HEK293 (cell line): Measurements from ENCODE around the gene ZBTB44.

ENCODE experiments used
- CTCF ChIA-PET: fragments of 350-600 bp; formaldehyde crosslinking; extraction: SDS; loops from one replicate; lab custom pipeline; 2021; ENCODE audit warnings: antibody characterized with exemption; lab: Yijun Ruan, JAX
- POLR2A ChIA-PET: fragments of 300-600 bp; formaldehyde crosslinking; extraction: SDS; loops from one replicate; lab custom pipeline; 2020; ENCODE audit warnings: antibody characterized with exemption, inconsistent platforms; lab: Yijun Ruan, JAX
- H3K27ac ChIP-seq: fragments of 200-500 bp; sonication (Bioruptor generic); 2 replicates; pipeline ENCODE4 v1.5.1; 2014; ENCODE audit warnings: low read depth, low read length, control low read depth, inconsistent platforms; ENCODE audit errors: extremely low read depth
- H3K36me3 ChIP-seq, 2 experiments: fragments of 200-500 bp in 1 of 2; sonication (Bioruptor generic) in 1 of 2; 1 replicate in 1 of 2; 2 replicates in 1 of 2; pipeline ENCODE4 v1.5.1; 2014 to 2017; ENCODE audit warnings: inconsistent platforms in 2 of 2, low read length in 2 of 2; ENCODE audit not compliant: control insufficient read depth in 2 of 2, insufficient read depth in 1 of 2
- H3K4me1 ChIP-seq: fragments of 200-500 bp; sonication (Bioruptor generic); 2 replicates; pipeline ENCODE4 v1.5.1; 2014; ENCODE audit warnings: mild to moderate bottlenecking, low read length, inconsistent platforms; ENCODE audit not compliant: control insufficient read depth, insufficient read depth
- H3K4me3 ChIP-seq: 2 replicates; pipeline ENCODE4 v1.5.1; 2011; ENCODE audit warnings: low read depth, mild to moderate bottlenecking, control low read depth, low read length, moderate library complexity
- H3K9me3 ChIP-seq: fragments of 200-500 bp; sonication (Bioruptor generic); 2 replicates; pipeline ENCODE4 v1.5.1; 2014; ENCODE audit warnings: low read depth, low read length, inconsistent platforms; ENCODE audit not compliant: control insufficient read depth, insufficient read depth
- GLI4 ChIP-seq: fragments of 450-650 bp; formaldehyde crosslinking; IDR thresholded peaks from 2 replicates; pipeline ENCODE4 v1.5.1; 2016; ENCODE audit warnings: missing biosample characterization, missing genetic modification characterization
- GLIS2 ChIP-seq: fragments of 450-650 bp; formaldehyde crosslinking; IDR thresholded peaks from 2 replicates; pipeline ENCODE4 v1.5.1; 2016; ENCODE audit warnings: missing biosample characterization, missing genetic modification characterization
- PRDM2 ChIP-seq: fragments of 450-650 bp; formaldehyde crosslinking; IDR thresholded peaks from 2 replicates; pipeline ENCODE4 v1.5.1; 2016; ENCODE audit warnings: missing biosample characterization, missing genetic modification characterization, borderline replicate concordance
- REPIN1 ChIP-seq: fragments of 450-650 bp; formaldehyde crosslinking; IDR thresholded peaks from 2 replicates; pipeline ENCODE4 v1.5.1; 2017; ENCODE audit warnings: missing biosample characterization, missing genetic modification characterization, low read depth
- YY1 ChIP-seq: fragments of 450-650 bp; formaldehyde crosslinking; IDR thresholded peaks from 2 replicates; pipeline ENCODE4 v1.5.1; 2018; ENCODE audit warnings: missing biosample characterization, missing genetic modification characterization
- ZBTB21 ChIP-seq: fragments of 450-650 bp; formaldehyde crosslinking; IDR thresholded peaks from 2 replicates; pipeline ENCODE4 v1.5.1; 2017; ENCODE audit warnings: missing biosample characterization, missing genetic modification characterization
- ZNF24 ChIP-seq: fragments of 450-650 bp; formaldehyde crosslinking; IDR thresholded peaks from 2 replicates; pipeline ENCODE4 v1.5.1; 2016; ENCODE audit warnings: missing biosample characterization, missing genetic modification characterization
- ZNF416 ChIP-seq: fragments of 450-650 bp; formaldehyde crosslinking; IDR thresholded peaks from 2 replicates; pipeline ENCODE4 v1.5.1; 2016; ENCODE audit warnings: missing biosample characterization, missing genetic modification characterization
- ZNF449 ChIP-seq: fragments of 450-650 bp; formaldehyde crosslinking; IDR thresholded peaks from 2 replicates; pipeline ENCODE4 v1.5.1; 2017; ENCODE audit warnings: missing biosample characterization, mild to moderate bottlenecking, missing genetic modification characterization, moderate library complexity
- ZNF473 ChIP-seq: fragments of 450-650 bp; formaldehyde crosslinking; IDR thresholded peaks from 2 replicates; pipeline ENCODE4 v1.5.1; 2017; ENCODE audit warnings: missing biosample characterization, missing genetic modification characterization
- ZNF677 ChIP-seq: fragments of 450-650 bp; IDR thresholded peaks from 2 replicates; pipeline ENCODE4 v1.5.0; 2018; ENCODE audit warnings: missing biosample characterization, mild to moderate bottlenecking, missing genetic modification characterization, moderate library complexity
- ZNF701 ChIP-seq: fragments of 450-650 bp; formaldehyde crosslinking; IDR thresholded peaks from 2 replicates; pipeline ENCODE4 v1.5.1; 2016; ENCODE audit warnings: missing biosample characterization, missing genetic modification characterization
- ZNF704 ChIP-seq: fragments of 450-650 bp; formaldehyde crosslinking; IDR thresholded peaks from 2 replicates; pipeline ENCODE4 v1.5.1; 2016; ENCODE audit warnings: missing biosample characterization, missing genetic modification characterization
- ZNF76 ChIP-seq: fragments of 450-650 bp; formaldehyde crosslinking; IDR thresholded peaks from 2 replicates; pipeline ENCODE4; 2016; ENCODE audit warnings: low read depth, missing biosample characterization, missing genetic modification characterization, borderline replicate concordance
- ZNF777 ChIP-seq: fragments of 450-650 bp; formaldehyde crosslinking; IDR thresholded peaks from 2 replicates; pipeline ENCODE4 v1.5.1; 2017; ENCODE audit warnings: missing biosample characterization, missing genetic modification characterization, borderline replicate concordance
- ZSCAN18 ChIP-seq: fragments of 450-650 bp; formaldehyde crosslinking; IDR thresholded peaks from 2 replicates; pipeline ENCODE4 v1.5.1; 2016; ENCODE audit warnings: missing biosample characterization, missing genetic modification characterization
- ZSCAN23 ChIP-seq: fragments of 450-650 bp; formaldehyde crosslinking; IDR thresholded peaks from 2 replicates; pipeline ENCODE4 v1.5.1; 2016; ENCODE audit warnings: missing biosample characterization, missing genetic modification characterization

The ZBTB44 gene

GRCh38 chr11:130241713-130242112 is 73.0 kb downstream of the ZBTB44 start:
- Histone ChIP-seq H3K4me1 (peaks cover 3% of the 10 kb centered on the region; the same call in 1 of the 2 replicates), H3K27ac (no peak overlapping the region), H3K36me3 (peaks cover 0 to 27% of the 10 kb centered on the region in 2 experiments; a peak in 1 of 3 replicates), H3K4me3 (no peak overlapping the region)
- ChIA-PET POLR2A (no interaction called here), CTCF (interaction anchor here (0.6 kb wide), 1 partner anchor 26 kb away, joined by 3 read pairs; no protein-coding TSS in a partner anchor)
- TF ChIP-seq GLI4 (tag by site-specific recombination) = no peak
- no peak for TF ChIP-seq ZNF701
- no peak for TF ChIP-seq ZNF76 (tag by site-specific recombination)
- TF ChIP-seq ZBTB21 (tag by site-specific recombination) = no peak
- TF ChIP-seq YY1 (tag by site-specific recombination) = no peak
- TF ChIP-seq ZNF777 = no peak
- no peak for TF ChIP-seq ZNF677
- no peak for TF ChIP-seq ZSCAN18
- no peak for TF ChIP-seq ZNF449
- no peak for TF ChIP-seq PRDM2 (tag by site-specific recombination)
- TF ChIP-seq, all 188 proteins: peak for 0
- H3K9me3 ChIP-seq = no peaks in the 10 kb centered on the region

- ChIA-PET POLR2A (no interaction called here), CTCF (interaction anchor here (1.3 kb wide), 1 partner anchor 25 kb away, joined by 3 read pairs; no protein-coding TSS in a partner anchor)
- no peaks in the 10 kb centered on the region for H3K4me1 ChIP-seq
- no peak overlapping the region for H3K4me3 ChIP-seq
- H3K27ac ChIP-seq = no peak overlapping the region
- no peaks in the 10 kb centered on the region for H3K9me3 ChIP-seq
- H3K36me3 ChIP-seq = peaks cover 0 to 42% of the 10 kb centered on the region in 2 experiments
- no peak for TF ChIP-seq GLIS2 (tag by site-specific recombination)
- no peak for TF ChIP-seq ZNF704 (tag by site-specific recombination)
- TF ChIP-seq REPIN1 (tag by site-specific recombination) = no peak
- TF ChIP-seq GLI4 (tag by site-specific recombination) = no peak
- no peak for TF ChIP-seq PRDM2 (tag by site-specific recombination)
- no peak for TF ChIP-seq ZNF24
- TF ChIP-seq ZSCAN23 (tag by site-specific recombination) = no peak
- TF ChIP-seq ZNF473 (tag by site-specific recombination) = no peak
- TF ChIP-seq ZNF416 (tag by site-specific recombination) = no peak
Observed at GRCh38 chr11:130237282-130238006, 77.3 kb downstream of the ZBTB44 start.
